A549 (cell line): ENCODE measurements around the gene KLF3.

Experiments
- CBX8 ChIP-seq: fragments of 200-600 bp; sonication (generic); IDR thresholded peaks from 2 replicates; pipeline ENCODE4 v1.6.1; 2016
- CTCF ChIP-seq: fragments of >200 bp; sonication (Bioruptor Twin); formaldehyde crosslinking; IDR thresholded peaks from 3 replicates; pipeline ENCODE4 v1.5.1; 2016
- EP300 ChIP-seq, 2 experiments: fragments of >200 bp; sonication (Bioruptor Twin); formaldehyde crosslinking; IDR thresholded peaks; 2 replicates in 1 of 2; 3 replicates in 1 of 2; pipeline ENCODE4 v1.6.1; 2016 to 2017
- HMGXB4 ChIP-seq: fragments of 250-450 bp; sonication (Bioruptor Pico); IDR thresholded peaks from 2 replicates; pipeline ENCODE4 v1.5.0; 2021; ENCODE audit warnings: mild to moderate bottlenecking, moderate library complexity, borderline replicate concordance
- MAX ChIP-seq: IDR thresholded peaks from 2 replicates; pipeline ENCODE4 v1.6.1; 2012
- MYC ChIP-seq: IDR thresholded peaks from 2 replicates; pipeline ENCODE4 v1.6.1; 2012; ENCODE audit warnings: mild to moderate bottlenecking, inconsistent platforms, low read length, improper control_type of control experiment, borderline replicate concordance
- POLR2A ChIP-seq: IDR thresholded peaks from 2 replicates; pipeline ENCODE4 v1.6.1; 2012; ENCODE audit warnings: mild to moderate bottlenecking, low read length
- POLR2AphosphoS2 ChIP-seq: conservative IDR thresholded peaks from 2 replicates; pipeline ENCODE4 v1.6.1; 2012; ENCODE audit warnings: low read length, improper control_type of control experiment, inconsistent platforms
- RAD21 ChIP-seq, 2 experiments: fragments of >200 bp in 1 of 2; sonication (Bioruptor Twin) in 1 of 2; formaldehyde crosslinking in 1 of 2; IDR thresholded peaks in 1 of 2; conservative IDR thresholded peaks in 1 of 2; 2 replicates in 1 of 2; 3 replicates in 1 of 2; pipeline ENCODE4 v1.6.1; 2012 to 2018; ENCODE audit warnings: inconsistent platforms in 1 of 2
- SREBF2 ChIP-seq: fragments of 450-650 bp; IDR thresholded peaks from 2 replicates; pipeline ENCODE4 v1.6.1; 2014; ENCODE audit warnings: mild to moderate bottlenecking, moderate library complexity

GRCh38 chr4:38623260-38623659 is 40.7 kb upstream of the KLF3 start:
- TF ChIP-seq CTCF: no peak
- TF ChIP-seq RAD21 (conservative IDR thresholded peaks at IDR 0.05 in 1 of 2, IDR thresholded peaks at IDR 0.05 in 1 of 2): no peak
- TF ChIP-seq POLR2AphosphoS2: no peak
- TF ChIP-seq EP300 (IDR thresholded peaks at IDR 0.05): no peak
- no peak for TF ChIP-seq HMGXB4
- no peak for TF ChIP-seq POLR2A
- no peak for TF ChIP-seq SREBF2
- no peak for TF ChIP-seq CBX8
- no peak for TF ChIP-seq MAX
- no peak for TF ChIP-seq MYC
